HG03060 (cell line): ENCODE data around the gene SFMBT1.

Experiments
- ATAC-seq: cut with Tn5 transposase; IDR thresholded peaks from one replicate; pipeline ENCODE4 v1.9.1; 2021; ENCODE audit warnings: low read depth, moderate number of reproducible peaks; ENCODE audit not compliant: unreplicated experiment

SFMBT1 gene

GRCh38 chr3:53045518-53046170, at the start of gene SFMBT1:
SFMBT1 (minus strand) TSS chr3:53046073; CDS start chr3:52969128, 76,945 bp downstream.
- ATAC-seq = no peak

GRCh38 chr3:53092942-53093341, 47.1 kb upstream of the SFMBT1 start:
- no peak for ATAC-seq

GRCh38 chr3:53092216-53092615, 46.3 kb upstream of the SFMBT1 start:
- no peak for ATAC-seq

GRCh38 chr3:53091011-53091410, 45.1 kb upstream of the SFMBT1 start:
- ATAC-seq = no peak

- ATAC-seq = no peak
These were observed 43.6 kb upstream of the SFMBT1 start for GRCh38 chr3:53089511-53089910.

- no peak for ATAC-seq
These were observed 39.6 kb upstream of the SFMBT1 start for GRCh38 chr3:53085476-53085875.

- no peak for ATAC-seq
These were observed 38.6 kb upstream of the SFMBT1 start for GRCh38 chr3:53084310-53085001.

GRCh38 chr3:53083949-53084309, 38.1 kb upstream of the SFMBT1 start:
- ATAC-seq = no peak

GRCh38 chr3:53083521-53083920, 37.6 kb upstream of the SFMBT1 start:
- no peak for ATAC-seq

- no peak for ATAC-seq
These were observed 36.9 kb upstream of the SFMBT1 start for GRCh38 chr3:53082736-53083135.

- no peak for ATAC-seq
These were observed 35.4 kb upstream of the SFMBT1 start for GRCh38 chr3:53081318-53081717.

GRCh38 chr3:53080612-53081205, 34.8 kb upstream of the SFMBT1 start:
- no peak for ATAC-seq

GRCh38 chr3:53079791-53080555, 34.1 kb upstream of the SFMBT1 start:
- no peak for ATAC-seq

- no peak for ATAC-seq
These were observed 33.3 kb upstream of the SFMBT1 start for GRCh38 chr3:53079147-53079546.

- no peak for ATAC-seq
These were observed 32.8 kb upstream of the SFMBT1 start for GRCh38 chr3:53078656-53079055.

- ATAC-seq = no peak
These were observed 31.8 kb upstream of the SFMBT1 start for GRCh38 chr3:53077476-53078220.

- no peak for ATAC-seq
These were observed 29.9 kb upstream of the SFMBT1 start for GRCh38 chr3:53075743-53076140.

GRCh38 chr3:53074761-53075742, 29.2 kb upstream of the SFMBT1 start:
- ATAC-seq = no peak

GRCh38 chr3:53074366-53074696, 28.5 kb upstream of the SFMBT1 start:
- ATAC-seq = no peak
